K562 (cell line): Measurements from ENCODE around the gene EID2. TPM values are rescaled to one million over a fixed set of nuclear protein-coding genes. Genes with fewer than 3 reads are reported as not detected.

Experiments used
- ATAC-seq: fragments of 200-7000 bp; cut with Tn5 transposase; 3 replicates; pipeline ENCODE4 v1.9.1; 2020; ENCODE audit warnings: moderate library complexity
- BruUV-seq: library from RNA; stranded (reverse); fragments of 400-500 nt; replicated peaks from 2 replicates; lab custom pipeline; 2021; lab: Mats Ljungman, UMichigan
- CTCF ChIA-PET: fragments of 300-600 bp; formaldehyde crosslinking; extraction: SDS; loops from one replicate; lab custom pipeline; 2021; ENCODE audit warnings: low intra/inter-chr PET ratio; lab: Yijun Ruan, JAX
- POLR2A ChIA-PET: fragments of 300-600, 350-650 bp; sonication (Branson Sonifier 250); formaldehyde crosslinking; extraction: SDS; loops from one replicate; lab custom pipeline; 2021; ENCODE audit warnings: antibody characterized with exemption, inconsistent platforms; lab: Yijun Ruan, JAX
- DNase-seq, 4 experiments: peaks; one replicate each; pipeline versions ENCODE4 v3.0.0 to v3.0.0-alpha.2; 2011 to 2018; ENCODE audit warnings: low spot score in 3 of 4, mixed read lengths in 3 of 4; ENCODE audit errors: extremely low read depth in 1 of 4
- FAIRE-seq: peaks from 2 replicates; lab custom pipeline; 2011; peaks lifted over from hg19 to GRCh38; lab: Jason Lieb, UNC
- H2AFZ ChIP-seq: 2 replicates; pipeline ENCODE4 v1.6.0; 2011; ENCODE audit warnings: low read depth, low read length, control low read depth, inconsistent platforms
- H3K27ac ChIP-seq: fragments of 200-600 bp; 3 replicates; pipeline ENCODE4 v1.8.0; 2011; ENCODE audit warnings: low read depth, mild to moderate bottlenecking, control low read depth, inconsistent platforms, low read length, moderate library complexity, mixed read lengths; ENCODE audit errors: extremely low read depth
- H3K27me3 ChIP-seq, 2 experiments: fragments of 300-600 bp in 1 of 2; 2 replicates in 1 of 2; 3 replicates in 1 of 2; pipeline versions ENCODE4 v1.6.0 to v1.8.0; 2011; ENCODE audit warnings: inconsistent platforms in 2 of 2, low read length in 2 of 2, mild to moderate bottlenecking in 1 of 2, mixed read lengths in 1 of 2, moderate library complexity in 1 of 2; ENCODE audit not compliant: control insufficient read depth in 2 of 2, insufficient read depth in 2 of 2
- H3K36me3 ChIP-seq: fragments of 300-600 bp; 3 replicates; pipeline ENCODE4 v1.8.0; 2011; ENCODE audit warnings: mild to moderate bottlenecking, low read length, inconsistent platforms; ENCODE audit not compliant: control insufficient read depth, insufficient read depth
- H3K4me1 ChIP-seq, 2 experiments: fragments of 200-600 bp in 1 of 2; replicated peaks in 1 of 2; 2 replicates in 1 of 2; 3 replicates in 1 of 2; pipeline versions ENCODE4 v1.5.1 to v1.8.0; 2011; ENCODE audit warnings: inconsistent platforms in 2 of 2, low read length in 2 of 2, mild to moderate bottlenecking in 1 of 2, mixed read lengths in 1 of 2, moderate library complexity in 1 of 2; ENCODE audit not compliant: control insufficient read depth in 2 of 2, insufficient read depth in 2 of 2
- H3K4me2 ChIP-seq: 2 replicates; pipeline ENCODE4 v1.6.1; 2011; ENCODE audit warnings: low read length, control low read depth, inconsistent platforms, mixed read lengths; ENCODE audit not compliant: insufficient read depth
- H3K4me3 ChIP-seq: fragments of 200-600 bp; sonication (generic), shearing (Covaris generic); 2 replicates; pipeline ENCODE4 v1.5.1; 2016; ENCODE audit warnings: control low read depth, inconsistent platforms
- H3K79me2 ChIP-seq: fragments of 200-600 bp; 3 replicates; pipeline ENCODE4 v1.8.0; 2011; ENCODE audit warnings: low read length, inconsistent platforms; ENCODE audit not compliant: control insufficient read depth, insufficient read depth
- H3K9ac ChIP-seq, 2 experiments: 2 replicates each; pipeline versions ENCODE4 v1.6.0 to v1.6.1; 2011; ENCODE audit warnings: low read depth in 2 of 2, low read length in 2 of 2, control low read depth in 1 of 2, inconsistent platforms in 1 of 2, mild to moderate bottlenecking in 1 of 2, mixed read lengths in 1 of 2; ENCODE audit not compliant: insufficient read depth in 1 of 2
- H3K9me1 ChIP-seq: one replicate; pipeline ENCODE4 v1.6.0; 2011; ENCODE audit warnings: inconsistent platforms, mild to moderate bottlenecking, low read length, moderate library complexity; ENCODE audit not compliant: control insufficient read depth, insufficient read depth
- H3K9me3 ChIP-seq: replicated peaks from 2 replicates; pipeline ENCODE4 v1.5.1; 2011; ENCODE audit warnings: low read depth, low read length, inconsistent platforms; ENCODE audit not compliant: control insufficient read depth, insufficient read depth
- H4K20me1 ChIP-seq: replicated peaks from 2 replicates; pipeline ENCODE4 v1.6.1; 2011; ENCODE audit warnings: low read length, inconsistent platforms, mixed read lengths; ENCODE audit not compliant: control insufficient read depth, insufficient read depth
- ARHGAP35 ChIP-seq: fragments of 450-650 bp; IDR thresholded peaks from 2 replicates; pipeline ENCODE4 v1.6.1; 2018; ENCODE audit not compliant: partially characterized antibody
- ATF7 ChIP-seq: fragments of 450-650 bp; IDR thresholded peaks from 2 replicates; pipeline ENCODE4 v1.7.1; 2014; ENCODE audit warnings: mild to moderate bottlenecking, moderate library complexity
- CREB1 ChIP-seq, 2 experiments: sonication (generic) in 1 of 2; formaldehyde crosslinking in 1 of 2; IDR thresholded peaks; 2 replicates each; pipeline versions ENCODE4 v1.6.1 to v1.8.0; 2012 to 2022; ENCODE audit warnings: inconsistent platforms in 1 of 2, mild to moderate bottlenecking in 1 of 2, missing genetic modification reagents in 1 of 2, moderate library complexity in 1 of 2
- DLX4 ChIP-seq: fragments of 250-450 bp; sonication (Bioruptor Pico); IDR thresholded peaks from 2 replicates; pipeline ENCODE4 v1.6.1; 2021; ENCODE audit warnings: mild to moderate bottlenecking
- ETS1 ChIP-seq: conservative IDR thresholded peaks from 2 replicates; pipeline ENCODE4 v1.6.1; 2011; ENCODE audit warnings: low read depth, mild to moderate bottlenecking, low read length; ENCODE audit not compliant: control insufficient read depth
- EZH2 ChIP-seq: IDR thresholded peaks from 2 replicates; pipeline ENCODE4 v1.6.1; 2012; ENCODE audit warnings: low read depth, mild to moderate bottlenecking, inconsistent platforms, low read length, borderline replicate concordance
- JUNB ChIP-seq: fragments of 450-650 bp; formaldehyde crosslinking; conservative IDR thresholded peaks from 2 replicates; pipeline ENCODE4 v1.4.0; 2020; ENCODE audit warnings: mild to moderate bottlenecking
- JUND ChIP-seq, 2 experiments: IDR thresholded peaks; 2 replicates in 1 of 2; 3 replicates in 1 of 2; pipeline ENCODE4 v1.6.1; 2011; ENCODE audit warnings: borderline replicate concordance in 2 of 2, low read depth in 2 of 2, low read length in 2 of 2, improper control_type of control experiment in 1 of 2, missing biosample characterization in 1 of 2, missing genetic modification characterization in 1 of 2, missing genetic modification reagents in 1 of 2
- MEIS2 ChIP-seq: fragments of 450-650 bp; IDR thresholded peaks from 2 replicates; pipeline ENCODE4 v1.6.1; 2014; ENCODE audit warnings: mild to moderate bottlenecking; ENCODE audit not compliant: partially characterized antibody
- MXI1 ChIP-seq: IDR thresholded peaks from 2 replicates; pipeline ENCODE4 v1.6.1; 2011; ENCODE audit warnings: low read depth, mild to moderate bottlenecking, improper control_type of control experiment, low read length
- SNRNP70 ChIP-seq: fragments of 200-400 bp; formaldehyde crosslinking; optimal IDR thresholded peaks from 2 replicates; pipeline ENCODE3; 2017; ENCODE audit warnings: low read depth, low read length
- THRAP3 ChIP-seq: fragments of 450-650 bp; IDR thresholded peaks from 2 replicates; pipeline ENCODE4 v1.6.1; 2016; ENCODE audit warnings: mild to moderate bottlenecking, inconsistent platforms, borderline replicate concordance
- XRCC4 ChIP-seq: IDR thresholded peaks from one replicate; pipeline ENCODE4 v1.6.1; 2011; ENCODE audit not compliant: insufficient read depth, insufficient read length; ENCODE audit errors: extremely low read depth
- ZFP30 ChIP-seq: fragments of 250-450 bp; sonication (Bioruptor Pico); IDR thresholded peaks from 2 replicates; pipeline ENCODE4 v1.8.0; 2022; ENCODE audit warnings: moderate library complexity, mild to moderate bottlenecking, inconsistent platforms, borderline replicate concordance
- ZNF764 ChIP-seq: fragments of 250-450 bp; sonication (Bioruptor Pico); IDR thresholded peaks from 2 replicates; pipeline ENCODE4 v1.4.0; 2020; ENCODE audit warnings: low read depth, mild to moderate bottlenecking, moderate library complexity
- WGBS: fragments of 100-300 bp; shearing (Covaris generic); methylation state at CpG from one replicate; pipeline ENCODE4 v1.1.6; 2016; ENCODE audit warnings: low coverage, mixed read lengths; ENCODE audit not compliant: insufficient coverage; ENCODE audit errors: missing lambda C conversion rate; 5-methylcytosine and 5-hydroxymethylcytosine counted together
- in situ Hi-C: fragments of 300-500 bp; cut with MboI; formaldehyde crosslinking; loops from 4 replicates; pipeline ENCODE4 v1.15.0; 2018; ENCODE audit warnings: inconsistent platforms, mixed read lengths
- intact Hi-C: fragments of 100-400 bp; cut with micrococcal nuclease; formaldehyde crosslinking; loops from 2 replicates; pipeline ENCODE4 v1.14.2; 2022
- polyA plus RNA-seq, 8 experiments: library from polyadenylated mRNA; depleted of rRNA in 4 of 8; stranded (reverse) in 5 of 8; unstranded in 3 of 8; fragments of >200 nt; fragmentation: Nextera tagmentation in 2 of 8; fragmentation: Illumina TruSeq in 1 of 8; extraction: Ambion mirVana in 2 of 8; extraction: Trizol in 1 of 8; gene quantifications; 2 replicates each; pipeline versions ENCODE4 v1.2.1 to v1.2.3, GENCODE V29; 2011 to 2014; ENCODE audit warnings: inconsistent platforms in 1 of 8, missing spikeins in 1 of 8
- total RNA-seq, 7 experiments: library from RNA; depleted of rRNA in 6 of 7; stranded (reverse); fragments of >200 nt in 6 of 7; fragmentation: Illumina TruSeq in 2 of 7; extraction: Trizol in 2 of 7; gene quantifications; 2 replicates each; pipeline versions ENCODE4 v1.2.1 to v1.2.3, GENCODE V29; 2011 to 2021; ENCODE audit warnings: low replicate concordance in 1 of 7
- TF ChIP-seq, protein P1 (sequence below): fragments of 250-450 bp; sonication (Bioruptor Pico); IDR thresholded peaks from 2 replicates; pipeline ENCODE4 v1.4.0; 2020

The EID2 gene
- total and polyA plus RNA-seq, 9 of the 15 experiments (the other 6 are each of a cell fraction or from before 2014, with no cell fraction given): 2.5 to 18.5 (median 11.3) TPM

DNA sequence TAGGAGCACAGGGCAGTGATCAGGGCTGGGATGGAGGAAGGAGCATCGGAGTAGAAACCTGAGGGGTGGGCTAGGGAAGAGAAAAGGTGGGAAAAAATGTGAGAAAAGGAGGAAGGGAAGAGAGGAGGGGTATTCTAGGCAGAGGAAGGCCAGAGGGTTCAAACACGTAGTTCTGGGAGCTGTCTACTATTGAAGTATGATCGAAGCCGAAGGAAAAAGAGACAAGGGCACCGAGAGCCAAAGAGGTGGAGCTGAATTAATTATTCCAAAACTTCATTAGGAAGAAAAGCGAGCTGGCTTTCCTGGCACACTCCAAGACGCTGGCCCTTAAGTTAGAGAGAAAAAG lies 33.4 kb downstream of the EID2 start (continued):
- TF ChIP-seq ETS1: 0 out of 2 replicates have a peak, but pooled peaks have one; percentile 9

DNA sequence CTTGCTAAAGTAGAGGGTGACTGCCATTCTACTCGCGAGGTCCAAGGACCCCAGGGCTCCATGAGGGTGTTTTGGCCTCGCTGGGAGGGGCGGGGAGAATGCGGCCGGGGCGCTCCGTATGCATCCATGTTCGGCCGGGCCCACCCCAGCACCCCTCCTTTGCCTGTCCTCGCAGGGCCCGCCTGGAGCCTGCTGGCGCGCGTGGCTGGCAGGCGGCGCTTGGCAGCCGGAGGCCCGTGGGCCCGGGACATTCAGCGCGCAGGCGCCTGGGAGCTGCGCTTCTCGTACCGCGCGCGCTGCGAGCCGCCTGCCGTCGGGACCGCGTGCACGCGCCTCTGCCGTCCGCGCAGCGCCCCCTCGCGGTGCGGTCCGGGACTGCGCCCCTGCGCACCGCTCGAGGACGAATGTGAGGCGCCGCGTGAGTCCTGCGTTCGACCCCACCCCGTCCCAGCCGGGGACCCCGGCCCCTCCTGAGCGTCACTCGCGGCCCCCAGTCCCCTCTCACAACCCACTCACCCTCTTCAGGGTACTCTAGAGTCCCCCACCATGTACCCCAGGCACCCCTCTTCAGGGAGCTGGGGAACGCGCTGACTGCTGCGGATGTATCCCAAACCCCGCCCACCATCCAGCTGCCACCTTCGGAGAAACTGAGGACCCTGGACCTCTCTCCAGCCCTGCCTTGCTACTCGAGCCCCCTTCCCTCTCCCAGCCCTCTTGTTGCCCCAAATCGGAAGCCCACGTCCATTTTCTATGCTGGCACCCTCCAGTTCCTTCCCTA lies 37.1 kb downstream of the EID2 start:
- Histone ChIP-seq H3K79me2 (no peaks in the 10 kb centered on the region), H3K9ac (peak overlapping the region; percentile 50 to 80; a peak in 3 of 4 replicates), H3K4me1 (peaks cover 19 to 47% of the 10 kb centered on the region in 2 experiments), H2AFZ (peak overlapping the region; percentile 99), H3K4me3 (peak overlapping the region; percentile 33), H3K36me3 (no peaks in the 10 kb centered on the region), H3K27me3 (no peaks in the 10 kb centered on the region), H3K9me3 (no peaks in the 10 kb centered on the region), H3K4me2 (peak overlapping the region; percentile 53), H3K9me1 (no peaks in the 10 kb centered on the region), H3K27ac (peak overlapping the region; percentile 50; the same call in 2 of the 3 replicates), H4K20me1 (no peaks in the 10 kb centered on the region)
- ATAC-seq (peak; percentile 68), FAIRE-seq (peak; percentile 57), DNase-seq (peak; percentile 88 to 91 (median 90))
- no TSS peak for BruUV-seq
- 7% methylated on average over 24 of the region's 69 CpGs for WGBS
- intact Hi-C loops (loop anchor here (2.0 kb wide), 1 partner anchor 62 kb away; no protein-coding TSS in a partner anchor), in situ Hi-C loops (no loop called here)
- ChIA-PET POLR2A (interaction anchor here (0.6 to 1.6 kb wide), 7 partner anchors 22 to 80 kb away, joined by 3 to 9 read pairs (median 4); partner anchors contain the start of genes EID2B, RPS16 and TIMM50), CTCF (interaction anchor here (0.6 to 1.4 kb wide), 2 partner anchors 26 to 29 kb away, joined by 3 read pairs; no protein-coding TSS in a partner anchor)
- no peak for TF ChIP-seq ZFP30 (CRISPR knock-in tag)
- no peak for TF ChIP-seq JUNB (CRISPR knock-in tag)
- no peak for TF ChIP-seq XRCC4
- 0 out of 2 replicates have a peak, but pooled peaks have one; percentile 7 for TF ChIP-seq MXI1
- no peak for TF ChIP-seq SNRNP70
- no peak; the same call in 1 of the 2 replicates for TF ChIP-seq CREB1 (IDR thresholded peaks at IDR 0.05)
- peak; percentile 90 for TF ChIP-seq CREB1 (CRISPR knock-in tag; IDR thresholded peaks at IDR 0.05)
- TF ChIP-seq JUND (IDR thresholded peaks at IDR 0.05; ENCODE audit: borderline replicate concordance, low read depth, low read length): no peak; the same call in 1 of the 2 replicates
- peak; percentile 31; the same call in 1 of the 3 replicates for TF ChIP-seq JUND (tag; IDR thresholded peaks at IDR 0.05; ENCODE audit: borderline replicate concordance, low read depth, low read length)
- no peak for TF ChIP-seq EZH2
- TF ChIP-seq THRAP3: no peak
- peak; percentile 98 for TF ChIP-seq ZNF764 (CRISPR knock-in tag)
- TF ChIP-seq, protein P1, sequence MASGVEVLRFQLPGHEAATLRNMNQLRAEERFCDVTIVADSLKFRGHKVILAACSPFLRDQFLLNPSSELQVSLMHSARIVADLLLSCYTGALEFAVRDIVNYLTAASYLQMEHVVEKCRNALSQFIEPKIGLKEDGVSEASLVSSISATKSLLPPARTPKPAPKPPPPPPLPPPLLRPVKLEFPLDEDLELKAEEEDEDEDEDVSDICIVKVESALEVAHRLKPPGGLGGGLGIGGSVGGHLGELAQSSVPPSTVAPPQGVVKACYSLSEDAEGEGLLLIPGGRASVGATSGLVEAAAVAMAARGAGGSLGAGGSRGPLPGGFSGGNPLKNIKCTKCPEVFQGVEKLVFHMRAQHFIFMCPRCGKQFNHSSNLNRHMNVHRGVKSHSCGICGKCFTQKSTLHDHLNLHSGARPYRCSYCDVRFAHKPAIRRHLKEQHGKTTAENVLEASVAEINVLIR (CRISPR knock-in tag): no peak
- peak; percentile 58; the same call in 1 of the 2 replicates for TF ChIP-seq ATF7
- TF ChIP-seq MEIS2: peak; percentile 66
- TF ChIP-seq DLX4 (CRISPR knock-in tag): no peak
- no peak for TF ChIP-seq ARHGAP35
